CD4-positive, alpha-beta T cell (primary cell): Measurements from ENCODE around the gene PLXDC2. TPM values are rescaled to one million over a fixed set of nuclear protein-coding genes. Genes with fewer than 3 reads are reported as not detected.

Experiments used
- ATAC-seq: fragments of 200-7000 bp; cut with Tn5 transposase; one replicate; pipeline ENCODE4 v1.10.0; 2022; ENCODE audit warnings: mild to moderate bottlenecking; ENCODE audit not compliant: poor library complexity
- CTCF ChIA-PET: fragments of 350-600 bp; sonication (Branson Sonifier 250); formaldehyde crosslinking; loops from one replicate; lab custom pipeline; 2021; ENCODE audit warnings: antibody characterized with exemption, inconsistent platforms; lab: Charles Lee
- POLR2A ChIA-PET: fragments of 350-600 bp; sonication (Branson Sonifier 250); formaldehyde crosslinking; loops from one replicate; lab custom pipeline; 2021; ENCODE audit warnings: antibody characterized with exemption, inconsistent platforms; lab: Charles Lee
- DNase-seq, 14 experiments: peaks; one replicate each; pipeline ENCODE4 v3.0.0-alpha.2; 2013 to 2020; ENCODE audit warnings: mixed read lengths in 2 of 14
- H3K27ac ChIP-seq, 2 donors: one replicate each; pipeline versions ENCODE4 v1.5.1 to v1.7.0; 2013; ENCODE audit warnings: low read length in 2 of 2, low read depth in 1 of 2, mild to moderate bottlenecking in 1 of 2
- H3K27me3 ChIP-seq, 2 experiments: 1 replicate in 1 of 2; 2 replicates in 1 of 2; pipeline versions ENCODE4 v1.6.1 to v1.7.0; 2013; ENCODE audit warnings: low read length in 2 of 2, control low read depth in 1 of 2, mild to moderate bottlenecking in 1 of 2, moderate library complexity in 1 of 2; ENCODE audit not compliant: insufficient read depth in 2 of 2, control insufficient read depth in 1 of 2
- H3K36me3 ChIP-seq: one replicate; pipeline ENCODE4 v1.6.1; 2013; ENCODE audit warnings: low read length, control low read depth; ENCODE audit not compliant: insufficient read depth
- H3K4me1 ChIP-seq: one replicate; pipeline ENCODE4 v1.6.1; 2013; ENCODE audit warnings: low read length, control low read depth; ENCODE audit not compliant: insufficient read depth
- H3K4me3 ChIP-seq: one replicate; pipeline ENCODE4 v1.5.1; 2013; ENCODE audit warnings: mild to moderate bottlenecking, low read length, moderate library complexity
- H3K9me3 ChIP-seq, 2 experiments: 1 replicate in 1 of 2; 2 replicates in 1 of 2; pipeline versions ENCODE4 v1.6.1 to v1.7.0; 2013; ENCODE audit warnings: low read length in 2 of 2, mild to moderate bottlenecking in 2 of 2, control low read depth in 1 of 2, moderate library complexity in 1 of 2; ENCODE audit not compliant: control insufficient read depth in 1 of 2, insufficient read depth in 1 of 2
- H3K27ac Mint-ChIP-seq: one replicate; pipeline ENCODE4 v1.8.0; 2020; ENCODE audit warnings: mixed read lengths
- H3K27me3 Mint-ChIP-seq: one replicate; pipeline ENCODE4 v1.8.0; 2021; ENCODE audit warnings: mixed read lengths
- H3K36me3 Mint-ChIP-seq: one replicate; pipeline ENCODE4 v1.8.0; 2021; ENCODE audit warnings: low read depth, mixed read lengths
- H3K4me1 Mint-ChIP-seq: one replicate; pipeline ENCODE4 v1.8.0; 2021; ENCODE audit warnings: low read depth, mixed read lengths
- H3K4me3 Mint-ChIP-seq: one replicate; pipeline ENCODE4 v1.8.0; 2020; ENCODE audit warnings: mild to moderate bottlenecking, mixed read lengths
- H3K9me3 Mint-ChIP-seq: one replicate; pipeline ENCODE4 v1.8.0; 2020; ENCODE audit warnings: mixed read lengths
- CTCF ChIP-seq: fragments of 200-600 bp; IDR thresholded peaks from one replicate; pipeline ENCODE4 v1.8.0; 2022; ENCODE audit warnings: antibody characterized with exemption, mild to moderate bottlenecking
- intact Hi-C, 2 experiments: fragments of 100-400 bp; cut with DNase I in 1 of 2; cut with micrococcal nuclease in 1 of 2; formaldehyde crosslinking; loops; one replicate each; pipeline versions ENCODE4 v1.15.1 to v1.9.0; 2023 to 2025; cut with DNase I, micrococcal nuclease
- total RNA-seq, 174 experiments: library from RNA in 2 of 174; stranded (reverse) in 2 of 174; gene quantifications; one replicate each; pipeline ENCODE4 v1.2.3 and lab custom pipeline; 2021 to 2026

Gene PLXDC2
- total RNA-seq, 2 experiments from 2014 or later = 0.41 to 0.61 TPM

- ChIA-PET CTCF (no interaction called here), POLR2A (no interaction called here)
- ATAC-seq (no peak), DNase-seq (peak in 2 of 14 experiments; percentile 2 to 15)
- no peaks in the 10 kb centered on the region for H3K4me1 ChIP-seq
- H3K4me1 Mint-ChIP-seq = no peaks in the 10 kb centered on the region
- H3K4me3 ChIP-seq = no peak overlapping the region
- peaks cover 3% of the 10 kb centered on the region for H3K9me3 Mint-ChIP-seq
- TF ChIP-seq CTCF = no peak
- no peaks in the 10 kb centered on the region for H3K27me3 ChIP-seq
- H3K36me3 ChIP-seq = no peaks in the 10 kb centered on the region
- intact Hi-C loops = no loop called here
- H3K4me3 Mint-ChIP-seq = no peak overlapping the region
- no peaks in the 10 kb centered on the region for H3K36me3 Mint-ChIP-seq
- peaks cover 0 to 13% of the 10 kb centered on the region in 2 experiments for H3K9me3 ChIP-seq
- no peak overlapping the region for H3K27ac Mint-ChIP-seq
- no peaks in the 10 kb centered on the region for H3K27me3 Mint-ChIP-seq
- H3K27ac ChIP-seq = no peak overlapping the region
Measured at GRCh38 chr10:19930936-19931893, 115.0 kb downstream of the PLXDC2 start.

GRCh38 chr10:19931894-19932590, 115.8 kb downstream of the PLXDC2 start:
- H3K27ac ChIP-seq = no peak overlapping the region
- POLR2A ChIA-PET = no interaction called here
- peaks cover 0 to 13% of the 10 kb centered on the region in 2 experiments for H3K9me3 ChIP-seq
- DNase-seq (no peak), ATAC-seq (no peak)
- no peak overlapping the region for H3K4me3 ChIP-seq
- intact Hi-C loops = no loop called here
- Mint-ChIP-seq H3K4me3 (no peak overlapping the region), H3K4me1 (no peaks in the 10 kb centered on the region), H3K36me3 (no peaks in the 10 kb centered on the region), H3K27me3 (no peaks in the 10 kb centered on the region), H3K9me3 (peaks cover 3% of the 10 kb centered on the region), H3K27ac (no peak overlapping the region)
- no peaks in the 10 kb centered on the region for H3K4me1 ChIP-seq
- H3K27me3 ChIP-seq = no peaks in the 10 kb centered on the region
- no peak for TF ChIP-seq CTCF
- CTCF ChIA-PET = no interaction called here
- H3K36me3 ChIP-seq = no peaks in the 10 kb centered on the region

GRCh38 chr10:19932806-19933371, 116.7 kb downstream of the PLXDC2 start:
- no peaks in the 10 kb centered on the region for H3K27me3 Mint-ChIP-seq
- Histone ChIP-seq H3K4me1 (no peaks in the 10 kb centered on the region), H3K9me3 (peaks cover 0 to 13% of the 10 kb centered on the region in 2 experiments), H3K4me3 (no peak overlapping the region), H3K27me3 (no peaks in the 10 kb centered on the region), H3K36me3 (no peaks in the 10 kb centered on the region), H3K27ac (no peak overlapping the region)
- H3K4me1 Mint-ChIP-seq = no peaks in the 10 kb centered on the region
- CTCF ChIA-PET = no interaction called here
- H3K27ac Mint-ChIP-seq = no peak overlapping the region
- H3K9me3 Mint-ChIP-seq = peaks cover 3% of the 10 kb centered on the region
- DNase-seq (no peak), ATAC-seq (no peak)
- intact Hi-C loops = no loop called here
- H3K36me3 Mint-ChIP-seq = no peaks in the 10 kb centered on the region
- POLR2A ChIA-PET = no interaction called here
- no peak for TF ChIP-seq CTCF
- H3K4me3 Mint-ChIP-seq = no peak overlapping the region
